ENCODE measurements around the gene ZNF511.

The ZNF511 gene

GRCh38 chr10:133260895-133261725, 47.6 kb upstream of the ZNF511 start:
- Histone ChIP-seq H3K9me3 (ENCODE audit: control insufficient read depth, insufficient read depth, low read depth, low read length) (no peaks in the 10 kb centered on the region), H3K36me3 (ENCODE audit: control insufficient read depth in 2 of 2, insufficient read depth in 1 of 2, low read length in 2 of 2) (no peaks in the 10 kb centered on the region), H3K27ac (ENCODE audit: extremely low read depth, low read depth, low read length) (peak overlapping the region; percentile 37; the same call in 1 of the 2 replicates), H3K4me1 (ENCODE audit: control insufficient read depth, insufficient read depth, low read length) (peaks cover 3% of the 10 kb centered on the region), H3K4me3 (ENCODE audit: low read depth, low read length) (peak overlapping the region; percentile 60)
- ChIA-PET CTCF (interaction anchor here (0.6 to 1.1 kb wide), 2 partner anchors 16 to 294 kb away, joined by 3 read pairs; no protein-coding TSS in a partner anchor), POLR2A (no interaction called here)
- TF ChIP-seq ZNF704 (tag by site-specific recombination; IDR thresholded peaks at IDR 0.05) (no peak), ZXDB (tag by site-specific recombination; IDR thresholded peaks at IDR 0.05) (peak; percentile 67), ZIC2 (tag by site-specific recombination; IDR thresholded peaks at IDR 0.05) (peak; percentile 87), GLIS1 (tag by site-specific recombination; IDR thresholded peaks at IDR 0.05) (peak; percentile 94), ZNF830 (tag by site-specific recombination; IDR thresholded peaks at IDR 0.05; ENCODE audit: low read depth) (no peak), KLF17 (tag by site-specific recombination; IDR thresholded peaks at IDR 0.05) (peak; percentile 59; the same call in 1 of the 2 replicates), KLF1 (tag by site-specific recombination; IDR thresholded peaks at IDR 0.05) (peak; percentile 88), KLF16 (tag by site-specific recombination; IDR thresholded peaks at IDR 0.05) (0 out of 2 replicates have a peak, but pooled peaks have one; percentile 32), ZNF148 (tag by site-specific recombination; IDR thresholded peaks at IDR 0.05; ENCODE audit: borderline replicate concordance) (no peak), SP7 (tag by site-specific recombination; IDR thresholded peaks at IDR 0.05) (0 out of 2 replicates have a peak, but pooled peaks have one; percentile 17), ZBTB10 (tag by site-specific recombination; IDR thresholded peaks at IDR 0.05) (peak; percentile 73; the same call in 1 of the 2 replicates), ZNF335 (tag by site-specific recombination; conservative IDR thresholded peaks at IDR 0.05) (peak; percentile 50; the same call in 1 of the 2 replicates), KLF9 (tag by site-specific recombination; IDR thresholded peaks at IDR 0.05; ENCODE audit: low read depth) (peak; percentile 43), GLIS2 (tag by site-specific recombination; IDR thresholded peaks at IDR 0.05) (peak; percentile 98), ZNF423 (tag by site-specific recombination; IDR thresholded peaks at IDR 0.05) (peak; percentile 100), ZBTB26 (tag by site-specific recombination; optimal IDR thresholded peaks at IDR 0.05) (peak; percentile 81), ZFHX2 (tag by site-specific recombination; conservative IDR thresholded peaks at IDR 0.05) (peak; percentile 75), EGR2 (tag by site-specific recombination; IDR thresholded peaks at IDR 0.05; ENCODE audit: low read depth) (peak; percentile 70), ZBTB20 (tag by site-specific recombination; IDR thresholded peaks at IDR 0.05) (peak; percentile 12; the same call in 1 of the 2 replicates), ZEB2 (tag by site-specific recombination; IDR thresholded peaks at IDR 0.05) (peak; percentile 11; the same call in 1 of the 2 replicates), SP2 (tag by site-specific recombination; IDR thresholded peaks at IDR 0.05) (peak; percentile 21; the same call in 1 of the 2 replicates), PATZ1 (tag by site-specific recombination; IDR thresholded peaks at IDR 0.05) (peak; percentile 69)
- TF ChIP-seq, protein P1, sequence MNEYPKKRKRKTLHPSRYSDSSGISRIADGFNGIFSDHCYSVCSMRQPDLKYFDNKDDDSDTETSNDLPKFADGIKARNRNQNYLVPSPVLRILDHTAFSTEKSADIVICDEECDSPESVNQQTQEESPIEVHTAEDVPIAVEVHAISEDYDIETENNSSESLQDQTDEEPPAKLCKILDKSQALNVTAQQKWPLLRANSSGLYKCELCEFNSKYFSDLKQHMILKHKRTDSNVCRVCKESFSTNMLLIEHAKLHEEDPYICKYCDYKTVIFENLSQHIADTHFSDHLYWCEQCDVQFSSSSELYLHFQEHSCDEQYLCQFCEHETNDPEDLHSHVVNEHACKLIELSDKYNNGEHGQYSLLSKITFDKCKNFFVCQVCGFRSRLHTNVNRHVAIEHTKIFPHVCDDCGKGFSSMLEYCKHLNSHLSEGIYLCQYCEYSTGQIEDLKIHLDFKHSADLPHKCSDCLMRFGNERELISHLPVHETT (tag by site-specific recombination; IDR thresholded peaks at IDR 0.05): no peak

All from HEK293 (cell line).